ENCODE data around the gene VOPP1.

VOPP1 gene

DNA sequence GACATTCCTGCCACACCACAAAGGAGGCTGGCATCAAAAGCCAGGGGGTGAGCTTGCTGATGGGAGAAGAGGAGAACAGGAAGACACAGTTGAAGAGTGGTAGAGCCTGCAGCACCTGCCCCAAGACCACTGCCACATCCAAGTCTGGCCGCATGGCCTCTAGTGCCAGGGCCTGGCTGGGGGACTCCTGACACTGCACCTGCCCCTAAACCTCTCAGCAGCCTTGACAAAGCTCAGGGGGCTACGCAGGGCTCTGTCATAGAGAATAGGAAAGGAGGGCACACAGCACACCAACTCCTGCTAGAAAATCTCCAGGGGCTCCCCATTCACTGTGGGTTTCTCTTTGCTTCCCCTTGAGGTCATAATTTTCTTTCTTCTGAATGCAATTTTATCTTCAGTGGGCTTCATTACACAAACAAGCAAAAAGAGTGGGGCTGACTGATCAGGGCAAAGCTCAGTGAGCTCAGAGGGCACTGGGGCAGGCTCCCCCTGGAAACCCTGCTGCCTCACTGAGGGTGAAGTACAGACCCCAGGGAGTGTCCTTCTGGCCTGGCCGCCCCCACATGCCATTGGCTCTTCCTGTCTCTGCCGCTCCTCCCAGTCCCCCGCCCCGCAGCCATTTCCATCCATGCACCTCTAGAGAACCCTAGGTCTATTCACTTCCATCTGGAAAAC is 37.2 kb downstream of the VOPP1 start:
- no peak overlapping the region for H3K4me3 ChIP-seq (ENCODE audit: low read depth in 1 of 5, low read length in 5 of 5)
- peak overlapping the region; percentile 46 for H3K27ac ChIP-seq (ENCODE audit: low read depth, low read length)
- peaks cover 6 to 68% (median 56%) of the 10 kb centered on the region in 5 donors for H3K4me1 ChIP-seq (ENCODE audit: control insufficient read depth in 5 of 5, insufficient read depth in 5 of 5, low read length in 5 of 5)
- no peaks in the 10 kb centered on the region for H3K9me3 ChIP-seq (ENCODE audit: control insufficient read depth in 5 of 5, low read length in 5 of 5)
- no peak overlapping the region for H3K9ac ChIP-seq (ENCODE audit: low read length in 5 of 5)
- no peaks in the 10 kb centered on the region for H3K27me3 ChIP-seq (ENCODE audit: control insufficient read depth in 5 of 5, insufficient read depth in 4 of 5, low read length in 5 of 5)
- no peaks in the 10 kb centered on the region for H3K36me3 ChIP-seq (ENCODE audit: control insufficient read depth in 5 of 5, insufficient read depth in 5 of 5, low read length in 5 of 5)

DNA sequence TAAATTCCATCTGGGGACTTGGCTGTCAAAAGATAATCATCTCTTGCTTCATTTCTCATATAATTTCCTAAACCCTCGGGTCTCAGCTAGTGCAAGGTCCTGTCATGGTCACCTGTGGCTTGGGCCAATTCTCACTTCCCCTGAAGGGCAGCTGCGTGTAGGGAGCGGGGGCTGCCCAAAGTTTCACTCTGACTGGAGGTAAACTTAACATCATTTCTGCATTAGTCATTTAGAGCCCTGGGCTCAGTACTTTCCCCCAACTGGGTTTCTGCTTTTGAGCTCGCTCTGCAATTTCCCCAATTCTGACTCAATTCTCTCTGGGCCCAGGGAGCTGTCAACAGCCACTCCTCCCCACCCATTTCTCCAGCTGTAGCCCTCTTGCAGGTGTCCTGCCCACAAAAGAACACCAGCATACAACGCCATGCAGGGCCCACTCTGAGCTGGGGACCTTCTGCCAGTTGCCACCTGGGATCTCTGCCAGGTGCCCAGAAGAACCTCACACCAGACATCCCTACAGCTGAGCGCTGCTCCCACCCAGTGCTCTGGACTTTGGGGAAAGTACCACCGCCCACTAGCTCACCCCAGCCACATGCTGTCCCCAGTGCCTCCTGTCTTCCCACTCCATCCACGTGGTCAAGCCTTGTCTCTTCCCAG is 37.9 kb downstream of the VOPP1 start:
- Histone ChIP-seq H3K4me1 (ENCODE audit: control insufficient read depth in 5 of 5, insufficient read depth in 5 of 5, low read length in 5 of 5) (peaks cover 6 to 64% (median 56%) of the 10 kb centered on the region in 5 donors), H3K4me3 (ENCODE audit: low read depth in 1 of 5, low read length in 5 of 5) (no peak overlapping the region), H3K27ac (ENCODE audit: low read depth, low read length) (peak overlapping the region; percentile 47), H3K9me3 (ENCODE audit: control insufficient read depth in 5 of 5, low read length in 5 of 5) (no peaks in the 10 kb centered on the region), H3K9ac (ENCODE audit: low read length in 5 of 5) (peak overlapping the region in 1 of 5 donors; percentile 51), H3K27me3 (ENCODE audit: control insufficient read depth in 5 of 5, insufficient read depth in 4 of 5, low read length in 5 of 5) (no peaks in the 10 kb centered on the region), H3K36me3 (ENCODE audit: control insufficient read depth in 5 of 5, insufficient read depth in 5 of 5, low read length in 5 of 5) (no peaks in the 10 kb centered on the region)

DNA sequence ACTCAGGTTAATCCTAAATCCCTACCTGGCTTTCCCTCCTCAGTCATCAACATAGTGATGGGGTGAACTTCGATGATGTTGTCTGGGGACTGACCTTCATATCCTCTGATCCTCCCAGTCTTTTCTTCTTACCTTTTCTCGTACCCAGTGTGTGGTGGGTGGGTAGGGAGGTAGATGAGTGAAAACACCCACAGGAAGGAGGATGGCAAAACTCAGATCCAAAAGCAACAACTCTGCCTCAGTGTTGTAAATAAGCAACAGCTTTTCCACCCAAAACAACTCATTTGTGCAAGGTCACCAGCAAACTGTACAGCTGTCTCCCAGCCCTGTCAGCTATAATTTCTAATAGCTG is 38.6 kb downstream of the VOPP1 start:
- Histone ChIP-seq H3K4me3 (ENCODE audit: low read depth in 1 of 5, low read length in 5 of 5) (no peak overlapping the region), H3K27me3 (ENCODE audit: control insufficient read depth in 5 of 5, insufficient read depth in 4 of 5, low read length in 5 of 5) (no peaks in the 10 kb centered on the region), H3K4me1 (ENCODE audit: control insufficient read depth in 5 of 5, insufficient read depth in 5 of 5, low read length in 5 of 5) (peaks cover 6 to 62% (median 56%) of the 10 kb centered on the region in 5 donors), H3K36me3 (ENCODE audit: control insufficient read depth in 5 of 5, insufficient read depth in 5 of 5, low read length in 5 of 5) (no peaks in the 10 kb centered on the region), H3K9me3 (ENCODE audit: control insufficient read depth in 5 of 5, low read length in 5 of 5) (no peaks in the 10 kb centered on the region), H3K9ac (ENCODE audit: low read length in 5 of 5) (peak overlapping the region in 3 of 5 donors; percentile 43 to 51 (median 47)), H3K27ac (ENCODE audit: low read depth, low read length) (peak overlapping the region; percentile 47)

DNA sequence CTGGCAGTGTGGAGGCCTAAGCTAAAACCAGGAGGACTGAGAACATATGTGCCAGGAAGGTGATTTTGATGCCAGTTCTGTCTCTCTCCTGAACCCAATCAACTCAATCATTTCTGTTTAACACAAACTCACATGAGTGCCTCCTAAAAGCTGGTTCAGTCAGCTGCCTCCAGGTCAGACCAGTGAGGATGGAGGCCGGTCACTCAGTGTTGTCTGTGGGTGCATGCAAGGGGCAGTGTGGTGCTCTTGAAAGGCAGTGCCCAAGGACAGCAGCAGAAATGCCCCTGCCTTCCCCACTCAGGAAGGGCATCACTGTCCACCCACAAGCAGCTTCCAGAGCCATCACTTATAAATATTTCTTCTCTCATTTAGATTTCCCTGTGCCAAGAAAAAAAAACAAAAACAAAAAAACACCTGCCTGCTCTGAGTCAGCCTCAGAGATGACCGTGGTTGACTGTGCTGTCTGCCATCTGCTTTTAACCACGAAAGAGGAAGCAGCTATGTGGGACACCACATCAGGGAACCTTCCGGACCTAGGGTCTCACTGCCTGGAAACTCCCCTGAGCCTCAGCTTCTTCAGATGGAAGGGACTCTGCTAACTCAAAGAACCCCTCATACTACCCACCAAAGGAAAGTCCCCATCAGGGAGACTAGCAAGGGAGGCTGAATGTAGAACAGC is 39.1 kb downstream of the VOPP1 start:
- Histone ChIP-seq H3K27ac (ENCODE audit: low read depth, low read length) (peak overlapping the region; percentile 47), H3K27me3 (ENCODE audit: control insufficient read depth in 5 of 5, insufficient read depth in 4 of 5, low read length in 5 of 5) (no peaks in the 10 kb centered on the region)

DNA sequence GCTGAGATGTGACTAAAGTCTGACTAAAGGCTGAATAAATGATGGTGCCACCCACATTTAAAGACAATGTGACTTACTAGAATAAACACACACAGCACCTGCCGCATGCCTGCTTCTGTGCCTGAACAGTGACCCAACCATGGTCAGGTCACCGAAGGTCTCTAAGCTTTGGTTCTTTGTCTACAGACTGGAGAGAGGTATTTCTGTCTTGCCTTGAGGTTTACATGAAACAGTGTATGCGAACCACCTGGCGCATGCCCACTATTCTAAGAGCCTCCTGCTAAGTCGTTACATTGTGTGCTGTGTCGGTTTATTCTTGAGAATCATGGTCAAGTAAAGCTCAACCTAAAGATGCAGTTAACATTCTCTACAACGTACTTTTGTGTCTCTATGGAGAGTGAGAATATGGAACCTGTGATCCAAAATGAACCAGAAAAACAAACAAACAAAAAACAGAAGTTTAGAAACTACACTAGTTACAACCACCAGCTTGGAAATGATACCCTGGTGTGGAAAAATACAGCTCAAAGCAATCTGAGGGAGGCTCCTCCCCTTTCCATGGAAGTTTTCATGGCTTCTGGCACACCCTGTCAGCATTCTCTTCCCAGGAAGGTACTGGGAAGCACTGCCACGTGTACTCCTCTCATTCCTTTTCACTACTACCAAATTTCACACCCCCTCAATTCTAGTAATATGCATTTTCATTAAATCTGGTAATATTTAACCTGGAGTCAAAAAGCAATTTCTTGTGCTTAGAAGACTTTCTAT is 40.0 kb downstream of the VOPP1 start:
- no peaks in the 10 kb centered on the region for H3K36me3 ChIP-seq (ENCODE audit: control insufficient read depth in 5 of 5, insufficient read depth in 5 of 5, low read length in 5 of 5)

More for the DNA sequence above, 39.1 kb downstream of the VOPP1 start:
- Histone ChIP-seq H3K36me3 (ENCODE audit: control insufficient read depth in 5 of 5, insufficient read depth in 5 of 5, low read length in 5 of 5) (no peaks in the 10 kb centered on the region), H3K4me3 (ENCODE audit: low read depth in 1 of 5, low read length in 5 of 5) (no peak overlapping the region), H3K9me3 (ENCODE audit: control insufficient read depth in 5 of 5, low read length in 5 of 5) (no peaks in the 10 kb centered on the region), H3K4me1 (ENCODE audit: control insufficient read depth in 5 of 5, insufficient read depth in 5 of 5, low read length in 5 of 5) (peaks cover 6 to 60% (median 55%) of the 10 kb centered on the region in 5 donors), H3K9ac (ENCODE audit: low read length in 5 of 5) (peak overlapping the region in 3 of 5 donors; percentile 43 to 51 (median 47))

DNA sequence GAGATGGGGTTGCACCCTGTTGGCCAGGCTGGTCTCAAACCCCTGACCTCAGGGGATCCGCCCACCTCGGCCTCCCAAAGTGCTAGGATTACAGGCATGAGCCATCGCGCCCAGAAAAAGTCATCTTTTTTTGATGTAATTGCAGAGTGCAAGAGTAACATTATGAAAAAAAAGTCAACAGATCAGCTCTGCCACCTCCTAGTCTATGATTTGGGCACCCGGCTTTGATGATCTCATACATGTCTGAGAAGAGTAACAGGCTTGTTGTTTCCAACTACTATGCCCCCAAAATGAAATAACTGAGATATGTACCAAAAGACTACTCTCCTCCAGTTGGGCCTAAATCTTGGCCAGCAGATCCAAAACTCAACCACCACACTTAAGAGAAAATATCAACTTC is 40.8 kb downstream of the VOPP1 start:
- no peak overlapping the region for H3K9ac ChIP-seq (ENCODE audit: low read length in 5 of 5)
- H3K36me3 ChIP-seq (ENCODE audit: control insufficient read depth in 5 of 5, insufficient read depth in 5 of 5, low read length in 5 of 5), result no peaks in the 10 kb centered on the region
- no peaks in the 10 kb centered on the region for H3K27me3 ChIP-seq (ENCODE audit: control insufficient read depth in 5 of 5, insufficient read depth in 4 of 5, low read length in 5 of 5)
- H3K27ac ChIP-seq (ENCODE audit: low read depth, low read length), result no peak overlapping the region
- no peak overlapping the region for H3K4me3 ChIP-seq (ENCODE audit: low read depth in 1 of 5, low read length in 5 of 5)
- H3K4me1 ChIP-seq (ENCODE audit: control insufficient read depth in 5 of 5, insufficient read depth in 5 of 5, low read length in 5 of 5), result peaks cover 6 to 49% (median 44%) of the 10 kb centered on the region in 5 donors
- no peaks in the 10 kb centered on the region for H3K9me3 ChIP-seq (ENCODE audit: control insufficient read depth in 5 of 5, low read length in 5 of 5)

More for the DNA sequence above, 40.0 kb downstream of the VOPP1 start:
- Histone ChIP-seq H3K27ac (ENCODE audit: low read depth, low read length) (peak overlapping the region; percentile 47), H3K9me3 (ENCODE audit: control insufficient read depth in 5 of 5, low read length in 5 of 5) (no peaks in the 10 kb centered on the region), H3K4me3 (ENCODE audit: low read depth in 1 of 5, low read length in 5 of 5) (no peak overlapping the region), H3K27me3 (ENCODE audit: control insufficient read depth in 5 of 5, insufficient read depth in 4 of 5, low read length in 5 of 5) (no peaks in the 10 kb centered on the region), H3K4me1 (ENCODE audit: control insufficient read depth in 5 of 5, insufficient read depth in 5 of 5, low read length in 5 of 5) (peaks cover 6 to 51% (median 48%) of the 10 kb centered on the region in 5 donors), H3K9ac (ENCODE audit: low read length in 5 of 5) (no peak overlapping the region)

DNA sequence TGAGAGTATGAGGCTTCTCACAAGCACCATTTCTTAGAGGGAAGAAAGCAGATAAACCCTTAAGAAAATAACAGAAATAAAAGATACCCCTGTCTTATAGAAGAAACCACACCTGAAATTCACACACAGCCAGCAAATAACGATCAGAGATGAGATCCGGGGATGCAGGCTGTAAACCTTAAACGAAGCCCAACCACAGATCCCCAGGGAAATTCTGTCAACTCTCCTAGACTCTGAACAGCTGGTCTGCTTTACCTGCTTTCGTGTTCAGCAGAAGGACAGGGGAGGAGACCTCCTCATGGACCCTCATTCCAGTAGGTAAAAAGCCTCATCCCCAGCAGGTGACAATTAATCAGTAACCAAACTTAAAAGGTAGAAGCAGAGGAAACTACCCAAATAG is 45.0 kb downstream of the VOPP1 start:
- Histone ChIP-seq H3K9ac (ENCODE audit: low read length in 5 of 5) (no peak overlapping the region), H3K27ac (ENCODE audit: low read depth, low read length) (no peak overlapping the region), H3K9me3 (ENCODE audit: control insufficient read depth in 5 of 5, low read length in 5 of 5) (no peaks in the 10 kb centered on the region), H3K36me3 (ENCODE audit: control insufficient read depth in 5 of 5, insufficient read depth in 5 of 5, low read length in 5 of 5) (no peaks in the 10 kb centered on the region), H3K4me3 (ENCODE audit: low read depth in 1 of 5, low read length in 5 of 5) (no peak overlapping the region), H3K4me1 (ENCODE audit: control insufficient read depth in 5 of 5, insufficient read depth in 5 of 5, low read length in 5 of 5) (peaks cover 0 to 30% (median 21%) of the 10 kb centered on the region in 5 donors), H3K27me3 (ENCODE audit: control insufficient read depth in 5 of 5, insufficient read depth in 4 of 5, low read length in 5 of 5) (no peaks in the 10 kb centered on the region)

DNA sequence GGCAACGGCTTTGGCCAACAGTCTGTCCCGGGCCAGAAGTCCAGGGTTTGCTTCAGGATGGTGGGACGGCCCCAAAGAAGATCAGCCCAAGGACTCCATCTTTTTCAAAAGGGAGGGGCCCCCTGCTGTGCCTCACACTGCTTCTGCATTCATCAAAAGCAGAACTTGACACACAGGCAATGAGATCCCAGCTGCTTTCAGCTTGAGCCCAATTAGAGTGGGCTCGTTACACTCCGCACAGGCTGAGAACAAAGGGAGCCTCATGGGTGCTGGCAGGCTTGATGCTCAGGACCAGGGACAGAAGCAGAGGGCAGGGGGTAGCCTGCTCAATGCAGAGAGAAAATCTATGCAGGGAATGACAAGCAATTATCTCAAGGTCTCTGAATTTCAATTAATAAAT is 45.5 kb downstream of the VOPP1 start:
- peaks cover 0 to 25% (median 21%) of the 10 kb centered on the region in 5 donors for H3K4me1 ChIP-seq (ENCODE audit: control insufficient read depth in 5 of 5, insufficient read depth in 5 of 5, low read length in 5 of 5)
- H3K4me3 ChIP-seq (ENCODE audit: low read depth in 1 of 5, low read length in 5 of 5), result no peak overlapping the region
- H3K27me3 ChIP-seq (ENCODE audit: control insufficient read depth in 5 of 5, insufficient read depth in 4 of 5, low read length in 5 of 5), result no peaks in the 10 kb centered on the region
- no peak overlapping the region for H3K27ac ChIP-seq (ENCODE audit: low read depth, low read length)
- H3K36me3 ChIP-seq (ENCODE audit: control insufficient read depth in 5 of 5, insufficient read depth in 5 of 5, low read length in 5 of 5), result no peaks in the 10 kb centered on the region
- no peak overlapping the region for H3K9ac ChIP-seq (ENCODE audit: low read length in 5 of 5)
- no peaks in the 10 kb centered on the region for H3K9me3 ChIP-seq (ENCODE audit: control insufficient read depth in 5 of 5, low read length in 5 of 5)

DNA sequence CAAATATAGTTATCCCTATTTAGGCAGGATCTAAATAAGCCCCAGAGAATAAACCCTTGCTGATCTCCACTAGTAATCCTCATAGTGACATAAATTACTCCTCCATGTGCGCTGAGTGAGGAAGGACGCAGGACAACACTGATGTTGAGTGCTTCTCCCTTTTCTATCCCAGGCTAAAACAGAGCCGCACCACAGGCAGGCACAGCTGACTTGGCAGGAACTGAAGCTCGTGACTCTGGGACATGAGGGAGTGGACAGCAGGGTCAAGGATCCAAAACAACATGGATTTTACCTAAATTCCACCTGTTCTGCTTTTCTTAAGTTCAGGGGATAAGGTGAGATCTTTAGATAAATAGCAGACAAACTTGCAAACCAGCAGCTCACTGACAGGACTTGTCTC is 46.0 kb downstream of the VOPP1 start:
- peak overlapping the region in 1 of 5 donors; percentile 7 for H3K9ac ChIP-seq (ENCODE audit: low read length in 5 of 5)
- H3K4me3 ChIP-seq (ENCODE audit: low read depth in 1 of 5, low read length in 5 of 5), result peak overlapping the region in 1 of 5 donors; percentile 0
- H3K4me1 ChIP-seq (ENCODE audit: control insufficient read depth in 5 of 5, insufficient read depth in 5 of 5, low read length in 5 of 5), result peaks cover 0 to 25% (median 21%) of the 10 kb centered on the region in 5 donors
- H3K27ac ChIP-seq (ENCODE audit: low read depth, low read length), result no peak overlapping the region
- no peaks in the 10 kb centered on the region for H3K36me3 ChIP-seq (ENCODE audit: control insufficient read depth in 5 of 5, insufficient read depth in 5 of 5, low read length in 5 of 5)
- no peaks in the 10 kb centered on the region for H3K9me3 ChIP-seq (ENCODE audit: control insufficient read depth in 5 of 5, low read length in 5 of 5)
- no peaks in the 10 kb centered on the region for H3K27me3 ChIP-seq (ENCODE audit: control insufficient read depth in 5 of 5, insufficient read depth in 4 of 5, low read length in 5 of 5)

Data from subcutaneous abdominal adipose tissue (tissue), 5 donors.